Ectodermal cell (in vitro differentiated cells): ENCODE measurements around the gene C19orf53.
A peak's percentile ranks its signal among the peaks of the same experiment; 100 is the strongest.
"Not testable (repeated sequence)": the region's sequence is repeated elsewhere in the genome, so short reads cannot be mapped to it uniquely, and the experiment has no call there.

ENCODE experiments used
- H3K27ac ChIP-seq: 2 replicates; pipeline ENCODE4 v1.7.0; 2013; ENCODE audit warnings: mild to moderate bottlenecking, low read depth, low read length; ENCODE audit not compliant: insufficient read depth, poor library complexity, severe bottlenecking
- H3K27me3 ChIP-seq: 2 replicates; pipeline ENCODE4 v1.7.0; 2013; ENCODE audit warnings: mild to moderate bottlenecking, low read length; ENCODE audit not compliant: insufficient read depth, control insufficient read depth, poor library complexity, severe bottlenecking
- H3K36me3 ChIP-seq: one replicate; pipeline ENCODE4 v1.7.0; 2013; ENCODE audit warnings: low read length; ENCODE audit not compliant: control insufficient read depth, insufficient read depth
- H3K4me1 ChIP-seq: one replicate; pipeline ENCODE4 v1.7.0; 2013; ENCODE audit warnings: low read length; ENCODE audit not compliant: control insufficient read depth, insufficient read depth
- H3K4me3 ChIP-seq: 2 replicates; pipeline ENCODE4 v1.7.0; 2013; ENCODE audit warnings: low read depth, low read length, control low read depth; ENCODE audit not compliant: insufficient read depth
- H3K9me3 ChIP-seq: 2 replicates; pipeline ENCODE4 v1.7.0; 2013; ENCODE audit warnings: mild to moderate bottlenecking, low read length, moderate library complexity; ENCODE audit not compliant: control insufficient read depth
- WGBS, 2 experiments: methylation state at CpG; one replicate each; pipeline ENCODE4 v1.1.7; 2013; ENCODE audit warnings: missing lambda C conversion rate in 2 of 2; 5-methylcytosine and 5-hydroxymethylcytosine counted together

C19orf53 gene

GRCh38 chr19:13781547-13781946, 7.3 kb downstream of the C19orf53 start:
- Histone ChIP-seq H3K27ac (no peak overlapping the region), H3K4me1 (peaks cover 3% of the 10 kb centered on the region), H3K9me3 (no peaks in the 10 kb centered on the region), H3K36me3 (peaks cover 19% of the 10 kb centered on the region), H3K4me3 (no peak overlapping the region), H3K27me3 (no peaks in the 10 kb centered on the region)
- WGBS, 2 experiments: 9% methylated on average over 5 of the region's 5 CpGs

GRCh38 chr19:13782537-13782936, 8.3 kb downstream of the C19orf53 start:
- 94% methylated on average over 8 of the region's 8 CpGs for WGBS, 2 experiments

GRCh38 chr19:13783565-13784500, 9.6 kb downstream of the C19orf53 start:
- Histone ChIP-seq H3K9me3 (no peaks in the 10 kb centered on the region), H3K27ac (no peak overlapping the region), H3K4me1 (peaks cover 3% of the 10 kb centered on the region), H3K27me3 (no peaks in the 10 kb centered on the region), H3K4me3 (no peak overlapping the region), H3K36me3 (peaks cover 7% of the 10 kb centered on the region)
- WGBS, 2 experiments: 93% methylated on average over 17 to 18 of the region's 18 CpGs

More at GRCh38 chr19:13782537-13782936, 8.3 kb downstream of the C19orf53 start:
- no peak overlapping the region for H3K27ac ChIP-seq
- H3K4me1 ChIP-seq: peaks cover 3% of the 10 kb centered on the region
- peaks cover 19% of the 10 kb centered on the region for H3K36me3 ChIP-seq
- H3K27me3 ChIP-seq: no peaks in the 10 kb centered on the region
- no peaks in the 10 kb centered on the region for H3K9me3 ChIP-seq
- H3K4me3 ChIP-seq: no peak overlapping the region

- Histone ChIP-seq H3K36me3 (no peaks in the 10 kb centered on the region), H3K27me3 (no peaks in the 10 kb centered on the region), H3K4me1 (peaks cover 3% of the 10 kb centered on the region), H3K9me3 (no peaks in the 10 kb centered on the region), H3K4me3 (no peak overlapping the region), H3K27ac (no peak overlapping the region)
- WGBS, 2 experiments: 33 to 38% methylated on average over 16 of the region's 17 CpGs
These were observed 10.6 kb downstream of the C19orf53 start for GRCh38 chr19:13784731-13785452.

- Histone ChIP-seq H3K4me1 (no peaks in the 10 kb centered on the region), H3K36me3 (no peaks in the 10 kb centered on the region), H3K27me3 (no peaks in the 10 kb centered on the region), H3K4me3 (no peak overlapping the region), H3K9me3 (no peaks in the 10 kb centered on the region), H3K27ac (no peak overlapping the region)
- WGBS, 2 experiments: 87 to 88% methylated on average over 8 of the region's 8 CpGs
These were observed 14.7 kb downstream of the C19orf53 start for GRCh38 chr19:13788991-13789390.

- no peak overlapping the region for H3K4me3 ChIP-seq
- no peaks in the 10 kb centered on the region for H3K27me3 ChIP-seq
- 92 to 94% methylated on average over 8 of the region's 8 CpGs for WGBS, 2 experiments
- no peaks in the 10 kb centered on the region for H3K4me1 ChIP-seq
- H3K27ac ChIP-seq: no peak overlapping the region
- no peaks in the 10 kb centered on the region for H3K36me3 ChIP-seq
- no peaks in the 10 kb centered on the region for H3K9me3 ChIP-seq
These were observed 16.1 kb downstream of the C19orf53 start for GRCh38 chr19:13790354-13790753.

GRCh38 chr19:13793317-13793716, 19.1 kb downstream of the C19orf53 start:
- WGBS, 2 experiments: 93% methylated on average over 9 of the region's 9 CpGs
- H3K36me3 ChIP-seq, H3K4me1 ChIP-seq, H3K27me3 ChIP-seq, H3K27ac ChIP-seq, H3K4me3 ChIP-seq, H3K9me3 ChIP-seq: not testable (repeated sequence)

GRCh38 chr19:13794398-13794756, 20.1 kb downstream of the C19orf53 start:
- Histone ChIP-seq H3K4me3 (peak overlapping the region; percentile 73), H3K36me3 (no peaks in the 10 kb centered on the region), H3K27ac (no peak overlapping the region), H3K9me3 (no peaks in the 10 kb centered on the region), H3K27me3 (no peaks in the 10 kb centered on the region), H3K4me1 (peaks cover 7% of the 10 kb centered on the region)
- WGBS, 2 experiments: 70 to 74% methylated on average over 6 to 7 of the region's 8 CpGs

GRCh38 chr19:13794757-13795589, 20.7 kb downstream of the C19orf53 start, which contains the start of gene ZSWIM4:
TSS of gene ZSWIM4 (plus strand) at chr19:13795443. CDS start at chr19:13795649, 206 bp downstream.
- H3K27ac ChIP-seq: no peak within 1 kb of the TSS

More at GRCh38 chr19:13794757-13795589, 20.7 kb downstream of the C19orf53 start, which contains the start of gene ZSWIM4:
- no peaks in the 10 kb centered on the region for H3K36me3 ChIP-seq
- H3K9me3 ChIP-seq: no peaks in the 10 kb centered on the region
- 4% methylated on average over 71 of the region's 71 CpGs for WGBS, 2 experiments
- H3K4me1 ChIP-seq: peaks cover 7% of the 10 kb centered on the region
- H3K4me3 ChIP-seq: peak within 1 kb of the TSS; percentile 73
- no peaks in the 10 kb centered on the region for H3K27me3 ChIP-seq
